ENCODE data around the gene HHATL.

Gene HHATL

GRCh38 chr3:42663581-42664437 lies 38.8 kb downstream of the HHATL start:
- DNase-seq, result no peak

GRCh38 chr3:42662813-42663535 lies 39.6 kb downstream of the HHATL start:
- Histone ChIP-seq H3K4me2 (ENCODE audit: low read depth, low read length) (no peak overlapping the region), H3K27ac (ENCODE audit: low read length) (no peak overlapping the region), H3K9ac (ENCODE audit: low read length) (no peak overlapping the region)

More at GRCh38 chr3:42663581-42664437, 38.8 kb downstream of the HHATL start:
- no peak for TF ChIP-seq EZH2 (optimal IDR thresholded peaks at IDR 0.05; ENCODE audit: low read depth, low read length)
- no peak for TF ChIP-seq CTCF (IDR thresholded peaks at IDR 0.05; ENCODE audit: low read length)
- no peak for TF ChIP-seq EZH2phosphoT487 (IDR thresholded peaks at IDR 0.05; ENCODE audit: low read length)
- H3K9ac ChIP-seq (ENCODE audit: low read length), result no peak overlapping the region
- H3F3A ChIP-seq (ENCODE audit: insufficient read depth, low read length), result no peaks in the 10 kb centered on the region
- H3K79me2 ChIP-seq (ENCODE audit: low read length), result no peaks in the 10 kb centered on the region
- H4K20me1 ChIP-seq (ENCODE audit: insufficient read depth, low read length), result no peaks in the 10 kb centered on the region
- H3K27ac ChIP-seq (ENCODE audit: low read length), result no peak overlapping the region
- no peak overlapping the region for H3K4me3 ChIP-seq (ENCODE audit: low read length)
- H3K9me3 ChIP-seq (replicated peaks; ENCODE audit: insufficient read depth, low read length), result no peaks in the 10 kb centered on the region
- no peaks in the 10 kb centered on the region for H3K36me3 ChIP-seq (replicated peaks; ENCODE audit: insufficient read depth, low read length)
- no peaks in the 10 kb centered on the region for H3K27me3 ChIP-seq (replicated peaks; ENCODE audit: insufficient read depth, low read length)
- H3K9me2 ChIP-seq (replicated peaks; ENCODE audit: insufficient read depth, low read length), result no peaks in the 10 kb centered on the region
- H3K4me2 ChIP-seq (ENCODE audit: low read depth, low read length), result no peak overlapping the region
- no peak overlapping the region for H2AFZ ChIP-seq (ENCODE audit: low read length)
- no peaks in the 10 kb centered on the region for H3K4me1 ChIP-seq (ENCODE audit: low read length)

More at GRCh38 chr3:42662813-42663535, 39.6 kb downstream of the HHATL start:
- H3K9me2 ChIP-seq (replicated peaks; ENCODE audit: insufficient read depth, low read length), result no peaks in the 10 kb centered on the region
- no peaks in the 10 kb centered on the region for H3K4me1 ChIP-seq (ENCODE audit: low read length)
- no peaks in the 10 kb centered on the region for H3K79me2 ChIP-seq (ENCODE audit: low read length)
- no peaks in the 10 kb centered on the region for H3F3A ChIP-seq (ENCODE audit: insufficient read depth, low read length)
- H4K20me1 ChIP-seq (ENCODE audit: insufficient read depth, low read length), result no peaks in the 10 kb centered on the region
- no peaks in the 10 kb centered on the region for H3K9me3 ChIP-seq (replicated peaks; ENCODE audit: insufficient read depth, low read length)
- DNase-seq, result no peak
- H2AFZ ChIP-seq (ENCODE audit: low read length), result no peak overlapping the region
- H3K4me3 ChIP-seq (ENCODE audit: low read length), result no peak overlapping the region
- no peaks in the 10 kb centered on the region for H3K27me3 ChIP-seq (replicated peaks; ENCODE audit: insufficient read depth, low read length)
- TF ChIP-seq EZH2 (optimal IDR thresholded peaks at IDR 0.05; ENCODE audit: low read depth, low read length) (no peak), EZH2phosphoT487 (IDR thresholded peaks at IDR 0.05; ENCODE audit: low read length) (no peak), CTCF (IDR thresholded peaks at IDR 0.05; ENCODE audit: low read length) (no peak)
- no peaks in the 10 kb centered on the region for H3K36me3 ChIP-seq (replicated peaks; ENCODE audit: insufficient read depth, low read length)
